Ishikawa (cell line): Measurements from ENCODE around the gene CLN6.

ENCODE experiments used
- CEBPB ChIP-seq: IDR thresholded peaks from 2 replicates; pipeline ENCODE4 v1.6.1; 2012
- CREB1 ChIP-seq: IDR thresholded peaks from 2 replicates; pipeline ENCODE4 v1.6.1; 2012; ENCODE audit warnings: low read depth
- EGR1 ChIP-seq: IDR thresholded peaks from 2 replicates; pipeline ENCODE4 v1.6.1; 2012
- EP300 ChIP-seq: IDR thresholded peaks from 2 replicates; pipeline ENCODE4 v1.6.1; 2012; ENCODE audit warnings: borderline replicate concordance
- FOXM1 ChIP-seq: IDR thresholded peaks from 2 replicates; pipeline ENCODE4 v1.6.1; 2012; ENCODE audit warnings: low read depth, borderline replicate concordance
- MAX ChIP-seq: IDR thresholded peaks from 2 replicates; pipeline ENCODE4 v1.6.1; 2012
- NFIC ChIP-seq: IDR thresholded peaks from 2 replicates; pipeline ENCODE4 v1.6.1; 2012
- RAD21 ChIP-seq: IDR thresholded peaks from 2 replicates; pipeline ENCODE4 v1.6.1; 2012; ENCODE audit warnings: low read depth
- REST ChIP-seq: IDR thresholded peaks from 2 replicates; pipeline ENCODE4 v1.6.1; 2012; ENCODE audit warnings: low read depth, mild to moderate bottlenecking
- TAF1 ChIP-seq: IDR thresholded peaks from 2 replicates; pipeline ENCODE4 v1.6.1; 2012; ENCODE audit warnings: low read depth, mild to moderate bottlenecking
- TCF12 ChIP-seq: IDR thresholded peaks from 2 replicates; pipeline ENCODE4 v1.6.1; 2012; ENCODE audit warnings: low read depth
- TEAD4 ChIP-seq: IDR thresholded peaks from 2 replicates; pipeline ENCODE4 v1.6.1; 2012
- USF1 ChIP-seq: IDR thresholded peaks from 2 replicates; pipeline ENCODE4 v1.6.1; 2012
- YY1 ChIP-seq: IDR thresholded peaks from 2 replicates; pipeline ENCODE4 v1.6.1; 2012; ENCODE audit warnings: low read depth
- ZBTB7A ChIP-seq: IDR thresholded peaks from 2 replicates; pipeline ENCODE4 v1.6.1; 2012; ENCODE audit warnings: low read depth

Gene CLN6

GRCh38 chr15:68231102-68231818 is 1.7 kb upstream of the CLN6 start:
- TF ChIP-seq RAD21: no peak
- no peak for TF ChIP-seq CEBPB
- no peak for TF ChIP-seq EP300
- no peak for TF ChIP-seq EGR1
- TF ChIP-seq TEAD4: no peak
- TF ChIP-seq MAX: no peak
- no peak for TF ChIP-seq TCF12
- no peak for TF ChIP-seq ZBTB7A
- TF ChIP-seq TAF1: no peak
- no peak for TF ChIP-seq USF1
- TF ChIP-seq NFIC: no peak
- no peak for TF ChIP-seq REST
- no peak for TF ChIP-seq CREB1
- no peak for TF ChIP-seq FOXM1
- TF ChIP-seq YY1: no peak

GRCh38 chr15:68230157-68231100 is 901 bp upstream of the CLN6 start:
- TF ChIP-seq MAX (no peak), TAF1 (no peak), RAD21 (no peak), EP300 (no peak), CEBPB (no peak), REST (no peak), YY1 (no peak), FOXM1 (no peak), ZBTB7A (no peak), EGR1 (no peak), TCF12 (no peak), USF1 (no peak), NFIC (no peak), CREB1 (no peak), TEAD4 (no peak)

- TF ChIP-seq CEBPB: no peak
- TF ChIP-seq ZBTB7A: peak; percentile 31
These were observed 550 bp downstream of the CLN6 start for GRCh38 chr15:68228971-68229385.

- no peak for TF ChIP-seq YY1
- TF ChIP-seq FOXM1: no peak
- TF ChIP-seq NFIC: no peak
- TF ChIP-seq TCF12: no peak
- no peak for TF ChIP-seq CREB1
- TF ChIP-seq RAD21: no peak
- TF ChIP-seq MAX: no peak
- no peak for TF ChIP-seq REST
- TF ChIP-seq USF1: no peak
- no peak for TF ChIP-seq EGR1
- TF ChIP-seq TEAD4: no peak
- TF ChIP-seq TAF1: no peak
- no peak; the same call in 1 of the 2 replicates for TF ChIP-seq ZBTB7A
- no peak for TF ChIP-seq EP300
- TF ChIP-seq CEBPB: no peak
These were observed 1.2 kb downstream of the CLN6 start for GRCh38 chr15:68228143-68228970.
